Esophagus muscularis mucosa (tissue), 4 donors: ENCODE results near the gene GABPB1.

ENCODE experiments used
- CTCF ChIP-seq, 3 experiments: fragments of 200-600 bp in 2 of 3; fragments of 450-650 bp in 1 of 3; sonication (generic) in 2 of 3; IDR thresholded peaks; one replicate each; pipeline ENCODE4 v1.5.1; 2017 to 2019; ENCODE audit warnings: antibody characterized with exemption in 3 of 3, mild to moderate bottlenecking in 2 of 3, moderate library complexity in 1 of 3
- EP300 ChIP-seq: sonication (generic); formaldehyde crosslinking; IDR thresholded peaks from one replicate; pipeline ENCODE4 v1.6.1; 2017; ENCODE audit warnings: antibody characterized with exemption
- POLR2A ChIP-seq: fragments of 450-650 bp; IDR thresholded peaks from one replicate; pipeline ENCODE4 v1.6.1; 2017; ENCODE audit warnings: antibody characterized with exemption, moderate library complexity, mild to moderate bottlenecking, low read depth
- POLR2AphosphoS5 ChIP-seq, 2 donors: sonication (generic); formaldehyde crosslinking; IDR thresholded peaks; one replicate each; pipeline ENCODE4 v1.6.1; 2017; ENCODE audit warnings: antibody characterized with exemption in 2 of 2

- TF ChIP-seq CTCF (IDR thresholded peaks at IDR 0.05) (no peak), POLR2A (no peak), EP300 (no peak), POLR2AphosphoS5 (IDR thresholded peaks at IDR 0.05) (no peak)
Measured at GRCh38 chr15:50335251-50335650, 19.7 kb downstream of the GABPB1 start.
